ENCODE measurements around the gene SLC12A3.

Gene SLC12A3

DNA sequence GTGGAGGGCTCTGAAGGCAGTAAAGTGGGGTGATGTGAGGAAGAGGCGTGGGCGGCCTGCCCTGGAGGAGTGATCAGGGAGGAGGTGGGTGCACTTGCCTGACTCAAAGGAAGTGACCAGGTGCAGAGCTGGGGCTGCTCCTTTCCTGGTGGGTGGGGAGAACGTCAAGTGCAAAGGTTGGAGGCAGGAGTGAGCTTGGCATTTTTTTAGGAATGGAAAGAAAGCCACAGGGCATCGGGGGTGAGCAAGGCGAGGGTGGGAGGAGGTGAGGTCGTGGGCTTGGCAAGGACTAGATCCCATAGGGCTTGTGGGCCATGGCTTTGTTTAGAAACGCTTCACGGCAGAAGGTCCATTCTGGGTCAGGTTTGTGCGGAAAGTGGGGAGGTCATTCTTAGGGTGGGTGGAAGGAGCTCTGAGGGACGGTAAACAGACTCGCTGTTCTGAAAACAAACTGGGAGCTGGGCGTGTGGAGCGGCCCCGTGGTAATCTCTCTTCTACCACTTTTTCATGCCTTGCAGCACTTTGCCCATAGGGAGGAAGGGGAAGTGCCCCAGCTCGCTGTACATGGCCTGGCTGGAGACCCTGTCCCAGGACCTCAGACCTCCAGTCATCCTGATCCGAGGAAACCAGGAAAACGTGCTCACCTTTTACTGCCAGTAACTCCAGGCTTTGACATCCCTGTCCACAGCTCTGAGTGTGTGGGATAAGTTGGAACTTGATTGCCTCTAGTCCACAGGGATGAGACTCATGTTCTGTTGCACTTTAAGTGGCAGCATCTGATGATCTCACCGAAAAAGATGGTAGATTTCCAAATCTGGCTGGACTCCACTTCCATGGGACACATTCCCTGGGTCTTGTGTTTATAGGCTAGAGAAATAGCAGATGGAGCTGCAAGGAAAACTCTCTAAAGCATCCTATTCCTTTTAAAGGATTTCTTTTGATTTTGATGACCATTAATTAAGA is 48.0 kb downstream of the SLC12A3 start:
- DNase-seq (ENCODE audit: low spot score), result no peak
- TF ChIP-seq, protein P1, sequence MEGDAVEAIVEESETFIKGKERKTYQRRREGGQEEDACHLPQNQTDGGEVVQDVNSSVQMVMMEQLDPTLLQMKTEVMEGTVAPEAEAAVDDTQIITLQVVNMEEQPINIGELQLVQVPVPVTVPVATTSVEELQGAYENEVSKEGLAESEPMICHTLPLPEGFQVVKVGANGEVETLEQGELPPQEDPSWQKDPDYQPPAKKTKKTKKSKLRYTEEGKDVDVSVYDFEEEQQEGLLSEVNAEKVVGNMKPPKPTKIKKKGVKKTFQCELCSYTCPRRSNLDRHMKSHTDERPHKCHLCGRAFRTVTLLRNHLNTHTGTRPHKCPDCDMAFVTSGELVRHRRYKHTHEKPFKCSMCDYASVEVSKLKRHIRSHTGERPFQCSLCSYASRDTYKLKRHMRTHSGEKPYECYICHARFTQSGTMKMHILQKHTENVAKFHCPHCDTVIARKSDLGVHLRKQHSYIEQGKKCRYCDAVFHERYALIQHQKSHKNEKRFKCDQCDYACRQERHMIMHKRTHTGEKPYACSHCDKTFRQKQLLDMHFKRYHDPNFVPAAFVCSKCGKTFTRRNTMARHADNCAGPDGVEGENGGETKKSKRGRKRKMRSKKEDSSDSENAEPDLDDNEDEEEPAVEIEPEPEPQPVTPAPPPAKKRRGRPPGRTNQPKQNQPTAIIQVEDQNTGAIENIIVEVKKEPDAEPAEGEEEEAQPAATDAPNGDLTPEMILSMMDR (IDR thresholded peaks at IDR 0.05; ENCODE audit: extremely low read depth, insufficient read depth, missing control alignments), result no peak
- in situ Hi-C loops (cut with MboI; ENCODE audit: low pct_unique_long_range_greater_than_20kb, low sequenced_read_pairs, unreplicated experiment), result no loop called here

DNA sequence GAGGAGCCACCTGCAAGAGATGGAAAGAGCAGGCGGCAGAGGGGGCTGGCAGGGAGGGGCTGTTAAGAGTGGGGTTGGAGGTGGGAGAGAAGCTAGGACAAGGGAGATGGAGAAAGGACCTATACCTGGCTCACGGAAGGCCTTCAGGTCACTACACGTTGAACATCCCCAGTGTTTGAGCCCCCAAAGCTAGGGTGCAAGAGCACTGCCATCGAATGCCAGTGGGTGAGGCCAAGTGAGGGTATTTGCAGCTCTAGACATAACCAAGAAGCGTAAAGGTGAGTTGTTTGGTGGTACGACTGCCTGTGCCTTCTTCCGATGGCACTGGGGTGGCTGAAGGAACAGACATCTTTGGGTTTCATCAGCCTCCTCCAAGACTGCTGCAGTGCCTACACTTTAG is 49.9 kb downstream of the SLC12A3 start:
- no peak for DNase-seq (ENCODE audit: low spot score)
- in situ Hi-C loops (cut with MboI; ENCODE audit: low pct_unique_long_range_greater_than_20kb, low sequenced_read_pairs, unreplicated experiment), result no loop called here
- TF ChIP-seq, protein P1 (IDR thresholded peaks at IDR 0.05; ENCODE audit: extremely low read depth, insufficient read depth, missing control alignments), result no peak

DNA sequence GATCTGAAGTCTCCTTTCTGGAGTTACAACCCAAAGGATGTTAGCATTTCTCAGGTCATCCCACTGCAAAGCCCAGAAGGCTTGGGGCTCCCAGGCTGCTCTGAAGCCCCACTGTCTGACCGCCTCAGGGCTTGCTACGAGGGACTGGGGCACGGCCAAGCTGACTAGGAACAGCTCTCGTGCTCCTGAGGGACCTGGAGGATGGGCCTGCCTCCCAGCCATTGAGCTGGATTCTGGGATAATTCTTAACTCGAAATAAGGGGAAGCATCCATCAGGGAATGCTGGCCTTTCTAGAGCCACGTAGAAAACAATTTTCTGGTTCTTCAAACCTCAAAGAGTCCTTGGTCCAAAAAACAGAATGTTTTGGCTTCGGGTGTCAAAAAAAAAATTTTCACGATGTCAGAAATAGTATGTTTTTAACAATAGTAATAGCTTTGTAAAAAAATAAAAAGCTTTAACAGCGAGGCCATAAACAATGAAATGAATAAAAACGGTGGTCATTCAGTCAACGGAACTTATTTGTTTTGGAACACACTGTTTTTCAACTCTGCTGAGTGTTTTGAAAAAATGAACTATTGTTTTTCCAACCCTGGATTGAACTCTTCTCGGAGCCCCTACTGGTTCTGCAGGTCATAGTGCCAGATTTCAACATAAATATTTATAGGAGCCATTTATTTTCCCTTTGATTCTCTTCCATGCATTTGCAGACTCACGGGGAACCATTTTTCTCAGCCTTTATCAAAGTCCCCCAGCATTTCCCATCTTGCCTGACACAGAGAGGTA is 50.5 kb downstream of the SLC12A3 start:
- TF ChIP-seq, protein P1 (IDR thresholded peaks at IDR 0.05; ENCODE audit: extremely low read depth, insufficient read depth, missing control alignments), result no peak
- in situ Hi-C loops (cut with MboI; ENCODE audit: low pct_unique_long_range_greater_than_20kb, low sequenced_read_pairs, unreplicated experiment), result no loop called here
- DNase-seq (ENCODE audit: low spot score), result no peak

DNA sequence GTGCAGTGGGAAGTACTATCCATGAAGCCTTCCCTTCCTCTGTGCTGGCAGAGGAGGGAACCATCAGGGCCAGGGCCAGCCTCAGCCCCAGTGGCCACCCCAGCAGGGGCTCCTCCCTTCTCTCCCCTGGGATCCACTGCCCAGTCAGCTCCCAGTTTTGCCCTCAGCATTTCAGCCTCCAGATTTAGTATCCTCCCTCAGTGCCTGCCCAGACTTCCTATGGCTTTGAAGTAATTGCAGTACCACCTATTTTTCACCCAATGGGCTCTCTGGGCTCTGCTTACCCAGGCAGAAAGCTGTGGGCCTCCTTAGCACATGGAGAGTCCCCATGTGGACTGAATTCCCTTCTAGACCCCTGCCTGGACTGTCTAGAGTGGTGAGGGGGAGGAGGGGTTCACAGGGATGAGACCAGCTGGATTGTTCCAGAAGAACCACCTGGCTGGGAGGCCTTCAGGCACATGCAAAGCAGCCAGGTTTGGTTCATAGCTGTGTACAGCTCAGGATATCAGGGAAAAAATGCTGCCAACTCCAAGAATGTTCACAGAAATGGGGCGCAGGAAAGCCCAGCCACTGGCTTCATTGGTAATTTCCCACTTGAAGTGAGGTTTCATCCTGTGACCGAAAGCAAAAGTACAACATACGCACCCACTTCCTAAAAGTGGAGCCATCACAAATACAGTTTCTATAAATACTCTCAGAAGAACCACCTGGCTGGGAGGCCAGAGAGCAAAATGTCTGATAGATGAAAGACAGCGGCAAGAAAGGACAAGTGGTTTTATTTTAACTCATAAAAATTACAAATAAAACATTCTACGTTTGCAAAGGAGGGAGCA is 51.8 kb downstream of the SLC12A3 start:
- in situ Hi-C loops (cut with MboI; ENCODE audit: low pct_unique_long_range_greater_than_20kb, low sequenced_read_pairs, unreplicated experiment), result no loop called here
- TF ChIP-seq, protein P1 (IDR thresholded peaks at IDR 0.05; ENCODE audit: extremely low read depth, insufficient read depth, missing control alignments), result no peak
- DNase-seq (ENCODE audit: low spot score), result peak; percentile 72

DNA sequence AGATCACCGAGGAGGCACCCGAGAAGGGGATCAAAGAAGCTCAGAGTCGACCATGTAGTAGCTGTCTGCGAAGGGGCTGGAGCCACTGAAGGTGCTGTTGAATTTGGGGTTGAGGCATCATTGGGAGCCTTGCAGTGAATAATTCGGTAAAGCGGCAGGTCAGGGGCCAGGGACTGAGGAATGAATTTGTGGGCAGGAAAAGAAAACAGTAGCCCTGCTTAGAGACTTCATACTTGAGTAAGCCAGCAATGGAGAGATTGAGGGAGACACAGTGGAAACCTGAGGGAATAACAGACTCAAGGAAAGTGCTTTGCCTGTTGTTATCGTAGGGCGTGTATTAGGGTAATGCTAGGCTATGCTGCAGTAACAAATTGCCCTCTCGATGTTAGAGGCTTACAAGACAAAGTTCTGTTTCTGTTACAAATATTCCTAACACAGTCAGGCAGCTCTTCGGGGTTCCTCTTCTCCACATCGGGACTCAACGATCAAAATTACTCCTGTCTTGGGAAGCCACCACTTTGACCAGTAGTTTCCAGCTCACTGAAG is 53.5 kb downstream of the SLC12A3 start:
- in situ Hi-C loops (cut with MboI; ENCODE audit: low pct_unique_long_range_greater_than_20kb, low sequenced_read_pairs, unreplicated experiment), result no loop called here
- TF ChIP-seq, protein P1 (IDR thresholded peaks at IDR 0.05; ENCODE audit: extremely low read depth, insufficient read depth, missing control alignments), result no peak
- DNase-seq (ENCODE audit: low spot score), result no peak

All from GM13977 (cell line).